HepG2 (cell line): ENCODE measurements around the gene VSNL1. TPM values are rescaled to one million over a fixed set of nuclear protein-coding genes. Genes with fewer than 3 reads are reported as not detected.
A peak's percentile ranks its signal among the peaks of the same experiment; 100 is the strongest.

Experiments used
- ATAC-seq: fragments of 200-7000 bp; cut with Tn5 transposase; 3 replicates; pipeline ENCODE4 v1.9.1; 2020; ENCODE audit warnings: mild to moderate bottlenecking, moderate library complexity
- BruUV-seq: library from RNA; stranded (reverse); fragments of 400-500 nt; replicated peaks from 2 replicates; lab custom pipeline; 2021; lab: Mats Ljungman, UMichigan
- CTCF ChIA-PET: fragments of 300-600 bp; formaldehyde crosslinking; extraction: SDS; loops from one replicate; lab custom pipeline; 2021; ENCODE audit warnings: low total read pairs, inconsistent platforms, low intra/inter-chr PET ratio; lab: Yijun Ruan, JAX
- POLR2A ChIA-PET: fragments of 350-600 bp; sonication (Branson Sonifier 250); formaldehyde crosslinking; loops from one replicate; lab custom pipeline; 2020; ENCODE audit warnings: antibody characterized with exemption, inconsistent platforms; lab: Yijun Ruan, JAX
- DNase-seq: peaks from one replicate; pipeline ENCODE4 v3.0.0-alpha.2; 2015; ENCODE audit warnings: low spot score
- FAIRE-seq: peaks from 3 replicates; lab custom pipeline; 2011; peaks lifted over from hg19 to GRCh38; lab: Jason Lieb, UNC
- H2AFZ ChIP-seq: one replicate; pipeline ENCODE4 v1.6.1; 2011; ENCODE audit warnings: low read length, inconsistent platforms
- H3K27ac ChIP-seq: fragments of 300-600 bp; 3 replicates; pipeline ENCODE4 v1.8.0; 2011; ENCODE audit warnings: mixed run types, mild to moderate bottlenecking, mixed read lengths, low read length, inconsistent platforms; ENCODE audit not compliant: insufficient read depth; ENCODE audit errors: extremely low read length
- H3K27me3 ChIP-seq, 2 experiments: fragments of 200-600 bp in 1 of 2; 2 replicates in 1 of 2; 3 replicates in 1 of 2; pipeline versions ENCODE4 v1.6.0 to v1.8.0; 2011; ENCODE audit warnings: low read length in 2 of 2, mild to moderate bottlenecking in 2 of 2, moderate library complexity in 2 of 2, inconsistent platforms in 1 of 2; ENCODE audit not compliant: insufficient read depth in 2 of 2, control insufficient read depth in 1 of 2
- H3K36me3 ChIP-seq, 2 experiments: fragments of 200-600 bp in 1 of 2; replicated peaks in 1 of 2; 2 replicates in 1 of 2; 3 replicates in 1 of 2; pipeline versions ENCODE4 v1.5.1 to v1.8.0; 2011; ENCODE audit warnings: low read length in 2 of 2, inconsistent platforms in 1 of 2; ENCODE audit not compliant: insufficient read depth in 2 of 2, control insufficient read depth in 1 of 2
- H3K4me1 ChIP-seq: 2 replicates; pipeline ENCODE4 v1.5.1; 2012; ENCODE audit warnings: low read length, inconsistent platforms; ENCODE audit not compliant: insufficient read depth
- H3K4me2 ChIP-seq: 2 replicates; pipeline ENCODE4 v1.6.0; 2011; ENCODE audit warnings: low read depth, low read length, inconsistent platforms
- H3K4me3 ChIP-seq, 3 experiments: fragments of 200-600 bp in 1 of 3; sonication (generic), shearing (Covaris generic) in 1 of 3; replicated peaks in 1 of 3; 2 replicates each; pipeline ENCODE4 v1.5.1; 2011 to 2016; ENCODE audit warnings: low read length in 3 of 3, inconsistent platforms in 2 of 3, low read depth in 2 of 3, mild to moderate bottlenecking in 2 of 3, control low read depth in 1 of 3, mixed read lengths in 1 of 3; ENCODE audit not compliant: insufficient read depth in 1 of 3
- H3K79me2 ChIP-seq: one replicate; pipeline ENCODE4 v1.6.1; 2011; ENCODE audit warnings: low read length, inconsistent platforms; ENCODE audit not compliant: insufficient read depth
- H3K9ac ChIP-seq: 2 replicates; pipeline ENCODE4 v1.6.0; 2011; ENCODE audit warnings: mild to moderate bottlenecking, low read depth, low read length, inconsistent platforms; ENCODE audit not compliant: insufficient read depth
- H3K9me3 ChIP-seq: 2 replicates; pipeline ENCODE4 v1.5.1; 2012; ENCODE audit warnings: mild to moderate bottlenecking, low read length
- H4K20me1 ChIP-seq: 2 replicates; pipeline ENCODE4 v1.6.0; 2011; ENCODE audit warnings: inconsistent platforms, mild to moderate bottlenecking, low read length, moderate library complexity; ENCODE audit not compliant: insufficient read depth
- DMAP1 ChIP-seq: IDR thresholded peaks from 2 replicates; pipeline ENCODE4 v1.6.1; 2016
- KDM1A ChIP-seq: IDR thresholded peaks from 2 replicates; pipeline ENCODE4 v1.6.1; 2016; ENCODE audit warnings: missing compliant biosample characterization
- MAFF ChIP-seq: IDR thresholded peaks from 2 replicates; pipeline ENCODE4 v1.6.1; 2011; ENCODE audit warnings: low read depth, low read length, improper control_type of control experiment
- MAFK ChIP-seq, 2 experiments: IDR thresholded peaks in 1 of 2; conservative IDR thresholded peaks in 1 of 2; 2 replicates each; pipeline ENCODE4 v1.6.1; 2011; ENCODE audit warnings: improper control_type of control experiment in 2 of 2, low read length in 2 of 2
- MAZ ChIP-seq, 2 experiments: sonication (generic) in 1 of 2; formaldehyde crosslinking in 1 of 2; IDR thresholded peaks; 2 replicates each; pipeline versions ENCODE4 v1.5.0 to v1.6.1; 2012 to 2020; ENCODE audit warnings: low read depth in 2 of 2, mild to moderate bottlenecking in 2 of 2, borderline replicate concordance in 1 of 2, improper control_type of control experiment in 1 of 2, low read length in 1 of 2, missing genetic modification reagents in 1 of 2, moderate library complexity in 1 of 2
- MXD1 ChIP-seq: sonication (generic); formaldehyde crosslinking; IDR thresholded peaks from 2 replicates; pipeline ENCODE4 v1.4.0; 2020; ENCODE audit warnings: mild to moderate bottlenecking, missing genetic modification reagents
- NCOA1 ChIP-seq: sonication (generic); formaldehyde crosslinking; IDR thresholded peaks from 2 replicates; pipeline ENCODE4 v1.9.0; 2021; ENCODE audit warnings: missing genetic modification reagents
- RCOR2 ChIP-seq: IDR thresholded peaks from 2 replicates; pipeline ENCODE4 v1.6.1; 2016; ENCODE audit warnings: missing biosample characterization, missing genetic modification reagents
- SOX6 ChIP-seq, 2 experiments: fragments of 450-650 bp in 1 of 2; sonication (generic) in 1 of 2; formaldehyde crosslinking in 1 of 2; IDR thresholded peaks; 2 replicates each; pipeline versions ENCODE4 v1.4.0 to v1.6.1; 2017 to 2020; ENCODE audit warnings: antibody characterized with exemption in 1 of 2, mild to moderate bottlenecking in 1 of 2, missing genetic modification reagents in 1 of 2
- U2AF2 ChIP-seq: fragments of 200-400 bp; formaldehyde crosslinking; IDR thresholded peaks from 2 replicates; pipeline ENCODE4 v1.6.1; 2017; ENCODE audit warnings: low read depth, mild to moderate bottlenecking, low read length
- ZHX1 ChIP-seq: sonication (generic); formaldehyde crosslinking; IDR thresholded peaks from 2 replicates; pipeline ENCODE4 v1.8.1; 2022; ENCODE audit warnings: low read depth, mild to moderate bottlenecking, missing genetic modification reagents
- ZNF589 ChIP-seq: sonication (generic); formaldehyde crosslinking; conservative IDR thresholded peaks from 2 replicates; pipeline ENCODE4 v1.8.0; 2022; ENCODE audit warnings: mild to moderate bottlenecking, moderate library complexity, missing genetic modification reagents
- ZNF891 ChIP-seq: sonication (generic); formaldehyde crosslinking; IDR thresholded peaks from 2 replicates; pipeline ENCODE4 v1.5.0; 2020; ENCODE audit warnings: mild to moderate bottlenecking, missing genetic modification reagents
- WGBS: methylation state at CpG from one replicate; pipeline ENCODE4 v1.1.6; 2017; ENCODE audit warnings: low lambda C conversion rate; 5-methylcytosine and 5-hydroxymethylcytosine counted together
- in situ Hi-C: cut with HindIII; loops from 2 replicates; pipeline ENCODE4 v1.10.0; 2017; ENCODE audit warnings: low pct_unique_long_range_greater_than_20kb; ENCODE audit not compliant: extremely low pct_ligation_motif_present
- intact Hi-C: fragments of 100-400 bp; cut with micrococcal nuclease; formaldehyde crosslinking; loops from one replicate; pipeline ENCODE4 v1.10.0; 2022; ENCODE audit not compliant: unreplicated experiment
- polyA plus RNA-seq, 8 experiments: library from polyadenylated mRNA; depleted of rRNA in 3 of 8; stranded (reverse) in 7 of 8; unstranded in 1 of 8; fragments of >200 nt; fragmentation: Illumina TruSeq in 4 of 8; extraction: Trizol in 4 of 8; gene quantifications; 2 replicates each; pipeline versions ENCODE4 v1.2.1 to v1.2.3, GENCODE V29; 2011 to 2016; ENCODE audit warnings: low read depth in 4 of 8, missing spikeins in 1 of 8, mixed read lengths in 1 of 8; ENCODE audit not compliant: insufficient read depth in 1 of 8
- total RNA-seq, 5 experiments: library from RNA; depleted of rRNA; stranded (reverse); fragments of >200 nt; fragmentation: Illumina TruSeq; extraction: Trizol; gene quantifications; 2 replicates each; pipeline ENCODE4 v1.2.3, GENCODE V29; 2016; ENCODE audit warnings: low read depth in 1 of 5

The VSNL1 gene
- total and polyA plus RNA-seq, 2 of the 13 experiments (the other 11 are each of a cell fraction or from before 2014, with no cell fraction given): 63.2 to 95.9 TPM

GRCh38 chr2:17657759-17658158, 117.3 kb downstream of the VSNL1 start:
- H3K4me1 ChIP-seq: no peaks in the 10 kb centered on the region
- no peak for DNase-seq
- H3K27ac ChIP-seq: no peak overlapping the region
- in situ Hi-C loops (loop anchor here (25.0 kb wide), 1 partner anchor 345 kb away; no protein-coding TSS in a partner anchor), intact Hi-C loops (no loop called here)
- no peak overlapping the region for H2AFZ ChIP-seq
- ChIA-PET POLR2A (no interaction called here), CTCF (no interaction called here)
- no peak overlapping the region for H3K9ac ChIP-seq
- H3K9me3 ChIP-seq: no peaks in the 10 kb centered on the region
- WGBS: 96% methylated on average over 4 of the region's 4 CpGs
- no peaks in the 10 kb centered on the region for H3K27me3 ChIP-seq
- FAIRE-seq: no peak
- H4K20me1 ChIP-seq: no peaks in the 10 kb centered on the region
- no peaks in the 10 kb centered on the region for H3K79me2 ChIP-seq
- ATAC-seq: no peak
- no peak overlapping the region for H3K4me3 ChIP-seq
- H3K36me3 ChIP-seq: peaks cover 23 to 44% of the 10 kb centered on the region in 2 experiments
- H3K4me2 ChIP-seq: no peak overlapping the region
- peak; percentile 39; the same call in 1 of the 2 replicates for TF ChIP-seq MAFF
- no peak for TF ChIP-seq SOX6 (IDR thresholded peaks at IDR 0.05)
- no peak for TF ChIP-seq SOX6 (CRISPR knock-in tag; IDR thresholded peaks at IDR 0.05)
- TF ChIP-seq RCOR2 (CRISPR knock-in tag): no peak
- TF ChIP-seq ZNF891 (CRISPR knock-in tag): no peak
- no peak for TF ChIP-seq ZNF589
- TF ChIP-seq DMAP1 (CRISPR knock-in tag): no peak
- no peak for TF ChIP-seq KDM1A
- no peak for TF ChIP-seq MAZ (IDR thresholded peaks at IDR 0.05; ENCODE audit: borderline replicate concordance, low read depth, low read length)
- TF ChIP-seq MAZ (CRISPR knock-in tag; IDR thresholded peaks at IDR 0.05; ENCODE audit: low read depth): no peak
- TF ChIP-seq MAFK (conservative IDR thresholded peaks at IDR 0.05 in 1 of 2, IDR thresholded peaks at IDR 0.05 in 1 of 2; ENCODE audit: low read length in 2 of 2): peak; percentile 64 to 69; a peak in 3 of 4 replicates
- no peak for TF ChIP-seq MXD1
- no peak for TF ChIP-seq ZHX1 (CRISPR knock-in tag)
- TF ChIP-seq U2AF2: no peak
- no peak for TF ChIP-seq NCOA1 (CRISPR knock-in tag)
- BruUV-seq: no TSS peak
